LHCN-M2 (cell line): Measurements from ENCODE around the gene PTTG1IP. TPM values are rescaled to one million over a fixed set of nuclear protein-coding genes. Genes with fewer than 3 reads are reported as not detected.

ENCODE experiments used
- DNase-seq: peaks from one replicate; pipeline ENCODE4 v3.0.0-alpha.2; 2012; ENCODE audit warnings: low read depth
- total RNA-seq: library from RNA; depleted of rRNA; stranded (reverse); fragments of >200 nt; gene quantifications from 2 replicates; pipeline ENCODE4 v1.2.3, GENCODE V29; 2014

PTTG1IP gene
- total RNA-seq, 1 experiment from 2014 or later = 531 TPM

GRCh38 chr21:44909719-44910118 is 36.2 kb upstream of the PTTG1IP start:
- no peak for DNase-seq

- DNase-seq = no peak
These were observed 35.4 kb upstream of the PTTG1IP start for GRCh38 chr21:44908908-44909307.

DNA sequence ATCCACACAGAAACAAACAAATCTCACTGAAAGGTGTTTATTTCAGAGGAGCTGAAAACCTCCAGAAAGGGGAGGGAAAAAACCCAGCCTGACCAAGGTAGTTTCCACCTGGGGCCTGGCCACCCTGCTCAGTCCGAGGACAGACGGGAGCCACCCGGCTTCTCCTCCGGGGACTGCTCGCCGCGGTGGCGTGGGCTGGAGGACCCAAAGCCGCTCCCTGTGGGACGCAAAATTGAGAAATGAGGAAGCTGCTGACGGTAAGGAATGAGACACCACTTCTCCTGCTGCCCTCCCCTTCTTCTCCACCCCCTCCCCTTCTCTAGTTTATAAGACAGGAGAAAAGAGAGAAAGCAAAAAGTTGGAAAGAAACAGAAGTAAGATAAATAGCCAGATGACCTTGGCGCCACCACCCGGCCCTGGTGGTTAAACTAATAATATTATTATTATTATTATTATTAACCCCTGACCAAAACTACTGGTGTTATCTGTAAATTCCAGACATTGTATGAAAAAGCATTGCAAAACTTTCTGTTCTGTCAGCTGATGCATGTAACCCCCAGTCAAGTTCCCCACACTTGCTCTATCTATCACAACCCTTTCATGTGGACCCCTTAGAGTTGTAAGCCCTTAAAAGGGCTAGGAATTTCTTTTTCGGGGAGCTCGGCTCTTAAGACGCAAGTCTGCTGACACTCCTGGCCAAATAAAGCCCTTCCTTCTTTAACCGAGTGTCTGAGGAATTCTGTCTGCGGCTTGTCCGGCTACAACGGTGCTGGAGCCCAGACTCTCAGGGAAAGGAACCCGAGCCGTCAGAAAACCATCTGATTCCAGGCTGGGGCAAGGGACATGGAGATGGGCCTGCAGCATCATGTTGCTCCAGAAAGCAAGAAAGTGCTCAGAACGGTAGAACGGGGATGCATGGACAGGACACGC is 34.7 kb upstream of the PTTG1IP start:
- DNase-seq = no peak

- DNase-seq = no peak
These were observed 33.9 kb upstream of the PTTG1IP start for GRCh38 chr21:44907225-44907965.

DNA sequence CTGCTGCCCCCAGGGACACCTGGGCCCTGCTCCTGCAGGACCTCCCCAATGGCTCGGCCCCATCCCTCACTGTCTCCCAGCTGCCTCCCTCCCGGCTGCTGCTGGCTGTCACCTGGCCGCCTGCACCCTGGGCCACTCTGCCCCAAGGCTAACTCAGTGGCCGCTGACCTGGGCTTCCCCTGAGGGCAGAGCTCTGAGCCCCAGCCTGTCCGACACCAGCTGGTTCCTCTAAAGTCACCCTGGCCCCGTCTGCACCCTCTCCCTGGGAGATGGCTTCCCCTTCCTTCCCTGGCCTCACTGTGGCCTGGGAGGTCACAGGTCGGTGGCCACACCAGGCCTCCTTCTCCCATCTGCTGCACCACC is 32.2 kb upstream of the PTTG1IP start:
- no peak for DNase-seq

DNA sequence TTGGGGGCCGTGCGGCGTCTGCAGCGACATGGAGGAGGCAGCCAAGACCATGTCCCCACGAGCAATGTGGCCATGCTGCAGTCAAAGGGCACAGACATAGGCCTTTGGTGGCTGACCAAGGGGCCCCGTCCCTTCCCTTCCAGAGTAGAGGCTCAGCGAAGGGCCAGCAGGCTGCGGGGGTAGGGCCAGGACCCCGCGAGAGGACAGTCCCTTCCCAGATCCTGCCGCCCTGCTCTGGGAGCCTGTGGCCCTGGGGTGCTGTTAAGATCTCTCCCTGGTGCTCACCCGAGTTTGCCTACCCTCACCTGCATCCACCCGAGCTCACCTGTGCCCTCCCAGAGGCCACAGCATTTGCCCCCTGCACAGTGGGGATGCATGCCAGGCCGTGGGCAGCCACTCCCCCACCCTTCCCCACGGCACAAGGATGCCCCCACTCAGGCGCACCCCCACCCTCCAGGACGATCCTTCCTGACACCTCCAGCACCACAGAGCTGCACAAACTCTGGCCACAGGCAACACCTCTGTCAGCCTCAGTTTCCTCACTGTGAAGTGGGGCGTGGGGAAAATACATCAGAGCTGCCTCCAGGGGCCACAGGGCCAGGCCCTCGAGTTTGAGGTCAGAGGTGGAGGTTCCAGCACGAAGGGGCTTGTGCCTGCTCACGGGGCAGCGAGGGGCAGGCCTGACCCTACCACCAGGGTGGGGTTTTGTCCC is 31.7 kb upstream of the PTTG1IP start:
- no peak for DNase-seq

- no peak for DNase-seq
These were observed 30.8 kb upstream of the PTTG1IP start for GRCh38 chr21:44904141-44904923.

DNA sequence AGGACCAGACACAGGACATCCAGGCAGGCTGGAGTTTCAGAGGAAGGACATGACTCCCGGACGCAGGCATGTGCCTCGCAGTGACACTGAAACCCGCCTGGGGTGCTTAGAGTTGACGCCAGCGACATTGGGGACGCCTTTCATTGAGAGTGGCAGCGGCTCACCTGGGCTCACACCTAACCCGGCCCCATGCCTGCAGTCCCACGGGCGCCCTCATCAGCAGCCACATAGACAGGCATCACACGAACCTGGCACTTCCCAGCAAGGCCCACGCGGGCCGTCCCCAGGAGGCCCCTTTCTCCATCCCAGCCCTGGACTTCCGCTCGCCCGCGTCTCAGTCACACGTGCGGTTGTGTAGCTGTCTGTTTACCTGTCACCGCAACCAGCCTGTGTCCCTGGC is 30.2 kb upstream of the PTTG1IP start:
- DNase-seq = no peak

DNA sequence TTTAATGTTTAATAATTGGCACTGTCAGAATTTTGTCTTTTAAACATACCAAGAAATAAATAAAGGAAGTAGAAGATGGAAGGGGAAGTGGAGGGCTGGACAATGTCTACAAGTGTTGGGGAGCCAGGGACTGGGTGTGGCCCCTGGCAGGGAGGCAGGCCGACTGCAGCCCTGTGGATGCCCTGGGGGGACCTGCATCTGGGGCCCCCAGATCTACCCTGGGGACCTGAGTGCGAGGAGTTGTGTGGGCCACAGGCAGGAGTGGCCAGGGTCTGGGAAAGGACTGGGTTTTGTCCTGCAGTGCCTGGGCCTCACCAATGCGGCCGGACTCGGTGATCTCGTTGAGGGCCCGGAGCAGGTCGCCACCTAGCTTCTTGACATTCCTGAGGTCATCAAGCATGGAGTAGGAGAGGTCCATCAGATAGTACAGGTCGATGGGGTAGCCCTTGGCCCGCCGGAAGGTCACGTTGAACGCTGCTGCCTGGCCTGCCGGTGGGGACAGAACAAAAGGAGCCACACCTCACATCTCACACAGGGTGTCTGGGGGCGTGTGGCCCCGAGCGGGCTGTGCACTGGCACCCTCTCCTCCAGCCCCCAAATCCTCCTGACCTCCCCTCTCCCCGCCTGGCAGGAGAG is 29.7 kb upstream of the PTTG1IP start:
- no peak for DNase-seq

DNA sequence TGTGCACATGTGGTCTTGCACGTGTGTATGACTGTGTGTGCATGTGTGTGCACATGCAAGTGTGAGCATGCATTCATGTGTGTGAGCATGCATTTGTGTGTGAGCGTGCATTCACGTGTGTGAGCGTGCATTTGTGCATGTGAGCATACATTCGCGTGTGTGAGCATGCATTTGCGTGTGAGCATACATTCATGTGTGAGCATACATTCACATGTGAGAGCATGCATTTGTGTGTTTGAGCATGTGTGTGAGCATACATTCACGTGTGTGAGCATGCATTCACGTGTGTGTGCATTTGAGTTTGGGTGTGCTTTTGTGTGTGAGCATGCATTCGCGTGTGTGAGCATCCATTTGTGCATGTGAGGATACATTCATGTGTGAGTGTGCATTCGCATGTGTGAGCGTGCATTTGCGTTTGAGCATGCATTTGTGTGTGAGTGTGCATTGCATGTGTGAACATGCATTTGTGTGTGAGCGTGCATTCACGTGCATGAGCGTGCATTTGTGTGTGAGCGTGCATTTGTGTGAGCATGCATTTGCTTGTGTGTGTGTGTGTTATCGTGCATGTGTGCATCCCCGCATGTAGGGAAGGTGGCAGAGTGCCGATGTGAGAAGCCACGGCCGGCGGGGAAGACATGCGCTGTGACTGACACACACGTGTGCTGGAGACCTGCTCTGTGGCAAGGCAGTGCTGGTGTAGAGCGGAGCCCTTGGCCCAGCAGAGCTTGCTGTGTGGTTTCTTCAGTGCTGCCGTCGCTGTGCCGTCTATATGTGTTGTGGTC is 29.0 kb upstream of the PTTG1IP start:
- no peak for DNase-seq

GRCh38 chr21:44901391-44902074 is 28.0 kb upstream of the PTTG1IP start:
- no peak for DNase-seq

DNA sequence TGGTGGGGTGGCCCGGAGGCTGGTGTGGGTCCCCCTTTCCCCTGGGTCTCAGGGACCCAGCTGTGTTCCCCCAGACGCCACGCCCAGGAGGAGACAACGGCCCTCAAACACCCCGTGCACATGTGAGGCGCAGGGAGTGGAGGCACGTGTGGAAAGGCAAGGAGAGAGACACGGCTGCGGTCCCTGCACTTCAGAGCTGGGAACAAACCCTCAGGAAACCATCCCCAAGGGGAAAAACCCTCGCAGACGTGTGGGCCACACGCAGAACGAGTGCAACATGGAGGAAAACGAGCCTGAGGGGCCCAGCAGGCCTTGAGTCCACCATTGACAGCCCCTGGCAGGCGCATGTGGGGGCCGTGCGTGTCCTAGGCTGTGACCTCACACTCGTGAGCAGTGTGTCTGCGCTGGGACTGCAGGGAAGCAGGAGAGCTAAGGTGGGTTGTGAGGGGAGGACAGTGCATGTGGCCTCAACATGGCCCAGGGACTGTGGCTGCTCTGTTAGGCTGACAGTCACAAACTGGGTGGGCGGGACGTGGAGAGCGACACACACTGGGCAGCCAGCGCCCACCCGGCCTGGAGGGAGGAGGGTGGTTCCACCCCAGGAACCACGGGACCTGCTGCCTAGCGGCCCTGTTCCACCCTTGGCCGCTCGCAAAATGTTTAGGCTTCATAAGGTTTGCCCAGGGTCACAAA is 27.2 kb upstream of the PTTG1IP start:
- DNase-seq = no peak

DNA sequence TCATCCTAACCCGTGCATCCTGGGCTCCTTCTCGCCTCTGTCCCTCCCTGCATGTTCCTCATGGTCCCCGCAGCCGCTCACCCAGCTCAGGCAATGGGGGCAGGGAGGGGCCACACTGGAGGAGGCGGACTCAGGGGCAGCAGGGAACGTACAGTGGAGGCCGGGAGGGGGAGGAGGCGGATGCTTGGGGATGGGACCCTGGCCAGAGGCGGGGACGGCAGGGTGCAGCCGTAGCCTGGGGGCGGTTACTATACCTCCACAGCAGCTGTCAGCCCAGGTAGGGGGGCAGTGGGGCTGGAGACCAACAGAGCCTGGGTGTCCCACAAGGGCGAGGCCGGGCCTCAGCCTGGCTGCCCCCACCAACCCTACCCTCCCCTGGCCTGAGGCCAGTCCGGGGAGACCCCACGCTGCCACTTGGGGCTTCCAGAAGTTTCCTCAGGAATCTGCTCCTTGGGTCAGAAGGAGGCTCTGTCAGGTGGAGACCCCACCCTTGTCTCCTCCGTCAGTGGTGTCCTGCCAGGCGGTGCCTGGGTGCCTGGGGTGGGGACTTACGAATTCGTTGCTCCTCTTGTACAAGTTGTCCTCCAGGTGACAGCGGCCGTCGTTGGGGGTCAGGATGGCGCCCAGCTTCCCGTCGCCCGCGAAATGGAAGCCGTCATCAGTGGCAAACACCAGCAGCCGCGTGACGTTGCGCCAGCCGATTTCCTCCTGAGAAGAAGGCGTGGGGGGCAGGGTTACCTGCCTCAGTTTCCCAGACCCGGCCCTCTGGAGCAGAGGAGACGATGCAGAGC is 26.5 kb upstream of the PTTG1IP start:
- no peak for DNase-seq

GRCh38 chr21:44898851-44899767 is 25.6 kb upstream of the PTTG1IP start:
- no peak for DNase-seq

DNA sequence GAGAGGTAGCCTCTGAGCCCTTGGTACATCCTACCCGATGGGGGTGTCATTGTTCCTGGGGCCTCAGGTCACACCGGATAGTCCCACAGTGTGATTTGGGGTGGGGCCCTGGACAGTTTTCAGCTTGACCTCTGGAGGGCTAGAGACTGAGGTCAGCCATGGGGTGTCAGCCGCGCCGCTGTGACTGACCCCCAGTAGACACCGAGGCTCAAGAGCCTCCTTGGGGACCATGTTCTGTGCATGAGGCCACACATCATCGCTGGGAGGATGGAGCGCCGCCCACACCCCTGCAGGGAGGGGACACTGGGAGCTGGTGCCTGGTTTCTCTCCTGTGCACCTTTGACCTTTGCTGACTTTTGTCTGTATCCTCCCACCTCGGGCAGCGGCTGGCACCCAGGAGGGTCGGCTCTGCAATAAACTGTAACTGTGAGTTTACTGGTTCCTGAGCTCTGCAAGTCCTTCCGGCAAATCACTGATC is 24.6 kb upstream of the PTTG1IP start:
- no peak for DNase-seq

- DNase-seq = no peak
These were observed 24.0 kb upstream of the PTTG1IP start for GRCh38 chr21:44897326-44898010.
